Activated CD4-positive, alpha-beta T cell treated with anti-CD3 and anti-CD28 coated beads for 36 hours (primary cell): ENCODE data around the gene ID3. TPM values are rescaled to one million over a fixed set of nuclear protein-coding genes. Genes with fewer than 3 reads are reported as not detected.

Source experiments
- ATAC-seq: fragments of 200-7000 bp; cut with Tn5 transposase; one replicate; pipeline ENCODE4 v1.10.0; 2021; ENCODE audit warnings: mild to moderate bottlenecking, moderate library complexity
- CTCF ChIA-PET: fragments of 350-600 bp; sonication (Branson Sonifier 250); formaldehyde crosslinking; loops from one replicate; lab custom pipeline; 2021; ENCODE audit warnings: antibody characterized with exemption; lab: Charles Lee
- POLR2A ChIA-PET: fragments of 350-600 bp; sonication (Branson Sonifier 250); formaldehyde crosslinking; loops from one replicate; lab custom pipeline; 2021; ENCODE audit warnings: antibody characterized with exemption, inconsistent platforms; lab: Charles Lee
- DNase-seq: peaks from one replicate; pipeline ENCODE4 v3.0.0-alpha.2; 2020
- H3K27ac Mint-ChIP-seq: one replicate; pipeline ENCODE4 v1.8.0; 2021; ENCODE audit warnings: mixed read lengths
- H3K27me3 Mint-ChIP-seq: one replicate; pipeline ENCODE4 v1.8.0; 2021; ENCODE audit warnings: mixed read lengths
- H3K36me3 Mint-ChIP-seq: one replicate; pipeline ENCODE4 v1.8.0; 2021; ENCODE audit warnings: low read depth, mixed read lengths
- H3K4me1 Mint-ChIP-seq: one replicate; pipeline ENCODE4 v1.8.0; 2021; ENCODE audit warnings: mixed read lengths
- H3K4me3 Mint-ChIP-seq: one replicate; pipeline ENCODE4 v1.8.0; 2021; ENCODE audit warnings: mild to moderate bottlenecking, moderate library complexity, mixed read lengths
- H3K9me3 Mint-ChIP-seq: one replicate; pipeline ENCODE4 v1.8.0; 2021; ENCODE audit warnings: low read depth, mixed read lengths
- intact Hi-C, 2 experiments: fragments of 100-400 bp; cut with DNase I in 1 of 2; cut with micrococcal nuclease in 1 of 2; formaldehyde crosslinking; loops; one replicate each; pipeline versions ENCODE4 v1.14.2 to v1.15.1; 2022 to 2024; cut with DNase I, micrococcal nuclease
- total RNA-seq, 2 experiments: library from RNA; stranded (reverse); gene quantifications; one replicate each; pipeline ENCODE4 v1.2.3, GENCODE V29; 2021

Gene ID3
- total RNA-seq, 2 experiments from 2014 or later = 42.6 to 43.9 TPM

DNA sequence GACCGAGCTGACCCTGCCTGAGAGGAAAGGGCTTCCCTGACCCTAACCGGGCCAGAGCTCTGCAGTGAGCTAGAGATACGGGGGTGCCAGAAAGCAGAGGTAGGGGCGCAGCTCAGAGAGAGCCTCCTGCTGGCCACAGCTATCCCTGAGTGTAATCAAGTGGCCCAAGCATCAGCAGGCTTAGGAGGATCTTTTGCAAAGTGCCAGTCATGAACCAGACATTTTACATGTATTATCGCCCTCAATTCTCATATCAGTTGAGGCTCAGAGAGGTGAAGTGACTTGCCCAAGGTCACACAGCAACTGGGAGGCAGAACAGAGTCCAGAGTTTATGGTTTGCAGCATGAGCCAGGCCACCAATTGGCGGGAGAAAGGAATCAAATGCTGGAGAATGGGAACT lies 7.0 kb upstream of the ID3 start:
- intact Hi-C loops = no loop called here
- no peak overlapping the region for H3K27ac Mint-ChIP-seq
- H3K27me3 Mint-ChIP-seq = peaks cover 13% of the 10 kb centered on the region
- no peak overlapping the region for H3K4me3 Mint-ChIP-seq
- ATAC-seq (no peak), DNase-seq (no peak)
- H3K36me3 Mint-ChIP-seq = peaks cover 2% of the 10 kb centered on the region
- ChIA-PET CTCF (interaction anchor here (1.8 to 3.4 kb wide), 3 partner anchors 9 to 71 kb away, joined by 5 to 13 read pairs (median 8); no protein-coding TSS in a partner anchor), POLR2A (no interaction called here)
- no peaks in the 10 kb centered on the region for H3K9me3 Mint-ChIP-seq
- H3K4me1 Mint-ChIP-seq = peaks cover 28% of the 10 kb centered on the region

DNA sequence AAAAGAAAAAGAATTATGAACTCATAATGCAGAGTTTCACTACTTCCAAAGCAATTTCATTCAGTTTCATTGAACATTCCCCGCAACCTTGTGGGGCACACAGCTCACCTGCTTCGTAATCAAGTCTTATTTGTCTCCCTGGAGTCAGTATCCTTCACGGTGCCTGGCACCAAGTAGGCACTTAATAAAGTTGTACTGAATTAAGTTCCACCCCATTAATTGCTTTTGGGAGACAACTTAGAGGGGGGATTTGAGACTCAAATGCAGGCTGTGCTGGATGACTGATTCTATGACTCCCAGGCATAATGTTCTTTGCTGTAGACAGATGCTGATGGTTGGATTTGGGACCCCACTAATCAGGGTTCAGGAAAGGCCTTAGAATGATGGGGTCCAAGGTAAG lies 6.5 kb upstream of the ID3 start:
- DNase-seq = no peak
- no peak for ATAC-seq
- intact Hi-C loops = no loop called here
- CTCF ChIA-PET = interaction anchor here (1.8 to 3.4 kb wide), 5 partner anchors 9 to 71 kb away, joined by 5 to 13 read pairs (median 8); no protein-coding TSS in a partner anchor
- H3K36me3 Mint-ChIP-seq = peaks cover 2% of the 10 kb centered on the region
- peaks cover 30% of the 10 kb centered on the region for H3K4me1 Mint-ChIP-seq
- H3K4me3 Mint-ChIP-seq = no peak overlapping the region
- no peaks in the 10 kb centered on the region for H3K9me3 Mint-ChIP-seq
- peaks cover 13% of the 10 kb centered on the region for H3K27me3 Mint-ChIP-seq
- no peak overlapping the region for H3K27ac Mint-ChIP-seq
- POLR2A ChIA-PET = no interaction called here

DNA sequence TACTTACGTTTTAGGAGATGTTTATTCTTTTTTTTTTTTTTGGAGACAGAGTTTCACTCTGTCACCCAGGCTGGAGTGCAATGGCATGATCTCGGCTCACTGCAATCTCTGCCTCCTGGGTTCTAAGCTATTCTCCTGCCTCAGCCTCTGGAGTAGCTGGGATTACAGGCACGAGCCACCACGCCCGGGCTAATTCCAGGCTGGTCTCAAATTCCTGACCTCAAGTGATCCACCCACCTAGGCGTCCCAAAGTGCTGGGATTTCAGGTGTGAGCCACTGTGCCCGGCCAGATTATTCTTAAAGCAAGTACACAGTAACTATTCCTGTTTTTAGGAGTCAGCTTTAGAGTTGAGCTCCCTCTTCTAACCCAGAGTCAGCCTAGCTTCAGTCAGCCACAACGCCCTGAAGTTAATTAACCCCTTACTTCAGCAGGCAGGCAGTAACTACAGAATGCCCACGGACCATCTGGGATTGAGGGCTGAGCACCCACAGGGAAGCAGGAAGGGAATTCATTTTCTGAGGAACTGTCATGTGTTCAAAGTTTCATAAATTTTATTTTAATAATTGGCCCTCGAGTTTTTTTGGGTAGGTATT lies 5.3 kb upstream of the ID3 start:
- no peak overlapping the region for H3K27ac Mint-ChIP-seq
- ATAC-seq (no peak), DNase-seq (no peak)
- no peaks in the 10 kb centered on the region for H3K9me3 Mint-ChIP-seq
- ChIA-PET POLR2A (no interaction called here), CTCF (interaction anchor here (0.6 to 3.4 kb wide), 9 partner anchors 9 to 166 kb away, joined by 3 to 13 read pairs (median 5); no protein-coding TSS in a partner anchor)
- intact Hi-C loops = no loop called here
- H3K27me3 Mint-ChIP-seq = peaks cover 16% of the 10 kb centered on the region
- peaks cover 2% of the 10 kb centered on the region for H3K36me3 Mint-ChIP-seq
- no peak overlapping the region for H3K4me3 Mint-ChIP-seq
- H3K4me1 Mint-ChIP-seq = peaks cover 40% of the 10 kb centered on the region

DNA sequence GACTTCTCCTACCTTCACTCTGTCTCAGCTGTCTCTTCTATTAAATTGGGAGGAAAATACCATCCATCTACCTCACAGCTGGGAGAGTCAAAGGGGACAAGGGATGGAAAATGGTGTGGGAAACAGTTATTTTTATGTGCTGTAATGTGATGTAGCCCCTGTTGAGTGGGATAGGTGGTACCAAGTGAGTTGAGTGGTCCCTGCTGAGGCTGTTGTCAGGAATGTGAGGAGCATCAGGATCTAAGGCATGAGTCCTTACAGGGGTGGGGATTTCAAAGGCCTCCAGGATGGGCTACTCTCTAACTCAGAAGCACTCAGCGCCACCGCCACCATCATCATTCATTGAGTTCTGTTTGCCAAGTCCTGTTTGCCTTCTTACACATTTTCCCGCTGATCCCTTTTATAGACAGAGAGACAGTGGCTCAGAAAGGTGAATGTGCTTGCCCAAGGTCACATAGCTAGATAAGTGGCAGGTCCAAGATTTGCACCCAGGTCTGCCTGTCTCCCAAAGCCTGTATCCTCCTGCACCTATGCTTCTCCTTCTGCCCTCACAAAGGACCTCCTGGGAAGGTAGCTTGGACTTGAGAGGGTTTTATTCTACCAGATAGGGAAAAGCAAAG lies 4.6 kb upstream of the ID3 start:
- H3K27me3 Mint-ChIP-seq = peaks cover 14% of the 10 kb centered on the region
- H3K9me3 Mint-ChIP-seq = no peaks in the 10 kb centered on the region
- ChIA-PET POLR2A (no interaction called here), CTCF (interaction anchor here (0.9 to 3.4 kb wide), 8 partner anchors 8 to 73 kb away, joined by 3 to 13 read pairs (median 6); no protein-coding TSS in a partner anchor)
- ATAC-seq (no peak), DNase-seq (no peak)
- H3K4me1 Mint-ChIP-seq = peaks cover 42% of the 10 kb centered on the region
- H3K27ac Mint-ChIP-seq = no peak overlapping the region
- intact Hi-C loops = no loop called here
- H3K36me3 Mint-ChIP-seq = peaks cover 2% of the 10 kb centered on the region
- no peak overlapping the region for H3K4me3 Mint-ChIP-seq

DNA sequence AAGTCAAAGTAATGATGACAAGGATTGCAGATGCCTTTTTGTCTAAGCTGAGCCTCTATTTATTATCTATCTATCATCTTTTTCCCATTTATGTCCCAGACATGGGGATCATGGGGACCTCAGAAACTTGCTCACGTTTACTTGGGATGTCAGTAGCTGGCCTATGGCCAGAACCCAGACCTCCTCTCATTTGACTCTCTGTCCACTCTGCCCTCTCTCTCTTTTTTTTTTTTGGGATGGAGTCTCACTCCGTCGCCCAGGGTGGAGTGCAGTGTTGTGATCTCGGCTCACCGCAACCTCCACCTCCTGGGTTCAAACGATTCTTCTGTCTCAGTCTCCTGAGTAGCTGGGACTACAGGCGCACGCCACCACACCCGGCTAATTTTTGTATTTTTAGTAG lies 3.7 kb upstream of the ID3 start:
- H3K27me3 Mint-ChIP-seq = peaks cover 9% of the 10 kb centered on the region
- no peak overlapping the region for H3K4me3 Mint-ChIP-seq
- no peak overlapping the region for H3K27ac Mint-ChIP-seq
- no peaks in the 10 kb centered on the region for H3K9me3 Mint-ChIP-seq
- ATAC-seq = no peak
- H3K36me3 Mint-ChIP-seq = peaks cover 9% of the 10 kb centered on the region
- no peak for DNase-seq
- ChIA-PET CTCF (interaction anchor here (1.4 to 3.4 kb wide), 2 partner anchors 18 to 74 kb away, joined by 4 to 13 read pairs; no protein-coding TSS in a partner anchor), POLR2A (no interaction called here)
- peaks cover 37% of the 10 kb centered on the region for H3K4me1 Mint-ChIP-seq
- intact Hi-C loops = no loop called here

DNA sequence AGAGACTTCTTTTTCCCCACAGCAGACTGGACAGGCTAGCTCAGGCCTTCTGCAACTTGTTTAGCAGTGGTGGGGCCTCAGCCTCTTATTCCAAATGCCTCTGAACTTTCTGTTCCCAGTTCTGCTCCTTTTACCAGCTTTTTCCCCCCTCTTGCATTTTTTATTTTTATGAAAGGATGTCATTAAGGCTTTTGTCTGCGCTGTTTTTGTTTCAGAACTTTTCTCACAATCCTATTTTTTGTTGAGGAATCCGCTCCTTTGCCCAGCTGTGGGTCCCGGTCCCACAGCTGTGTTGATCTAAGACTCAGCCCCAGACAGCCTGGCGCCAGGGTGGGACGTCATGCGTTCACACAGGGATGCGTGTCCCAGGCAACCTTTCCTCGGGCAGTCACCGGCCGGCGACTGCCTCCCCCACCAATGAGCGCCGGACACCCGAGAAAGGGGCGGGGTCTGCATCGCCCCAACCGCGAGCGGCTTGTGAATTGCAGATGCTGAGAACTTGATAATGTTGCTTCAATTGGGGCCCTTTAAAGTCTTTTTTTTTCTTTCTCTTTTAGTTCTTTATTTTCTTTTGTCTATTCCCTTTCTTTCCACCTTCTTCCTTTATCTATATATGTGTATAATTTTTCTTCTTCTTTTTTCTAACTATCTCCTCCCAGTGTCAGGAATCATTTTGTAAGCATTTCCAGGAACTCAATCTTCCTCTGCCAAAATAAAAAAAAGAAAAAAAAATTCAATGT lies 3.0 kb upstream of the ID3 start:
- Mint-ChIP-seq H3K4me1 (peaks cover 39% of the 10 kb centered on the region), H3K27me3 (peaks cover 7% of the 10 kb centered on the region), H3K4me3 (no peak overlapping the region), H3K27ac (no peak overlapping the region), H3K9me3 (no peaks in the 10 kb centered on the region), H3K36me3 (peaks cover 12% of the 10 kb centered on the region)
- ATAC-seq = no peak
- intact Hi-C loops = no loop called here
- POLR2A ChIA-PET = no interaction called here
- DNase-seq = peak; percentile 56
- CTCF ChIA-PET = interaction anchor here (0.6 to 1.4 kb wide), 2 partner anchors 14 to 84 kb away, joined by 3 read pairs; no protein-coding TSS in a partner anchor

DNA sequence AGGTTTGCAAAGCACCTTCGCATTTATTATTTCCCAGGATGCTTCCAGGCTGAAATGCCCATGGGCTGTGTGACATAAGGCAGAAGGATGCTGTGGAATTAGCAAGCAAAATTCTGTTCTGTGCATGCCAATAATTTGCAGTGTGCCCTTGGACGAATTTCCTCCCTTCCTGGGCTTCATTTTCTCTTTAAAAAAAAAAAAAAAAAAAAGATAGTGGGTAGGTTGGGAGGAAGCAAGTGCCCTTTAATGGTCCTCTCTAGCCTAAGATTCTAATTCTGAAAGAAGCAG lies 2.5 kb upstream of the ID3 start:
- Mint-ChIP-seq H3K9me3 (no peaks in the 10 kb centered on the region), H3K27ac (no peak overlapping the region), H3K4me3 (no peak overlapping the region), H3K36me3 (peaks cover 17% of the 10 kb centered on the region), H3K27me3 (peaks cover 5% of the 10 kb centered on the region), H3K4me1 (peaks cover 42% of the 10 kb centered on the region)
- DNase-seq (no peak), ATAC-seq (no peak)
- CTCF ChIA-PET = interaction anchor here (0.6 to 1.4 kb wide), 3 partner anchors 13 to 106 kb away, joined by 3 read pairs; no protein-coding TSS in a partner anchor
- POLR2A ChIA-PET = no interaction called here
- intact Hi-C loops = loop anchor here in 1 of 2 experiments (2.0 kb wide), 1 partner anchor 15 kb away; no protein-coding TSS in a partner anchor

DNA sequence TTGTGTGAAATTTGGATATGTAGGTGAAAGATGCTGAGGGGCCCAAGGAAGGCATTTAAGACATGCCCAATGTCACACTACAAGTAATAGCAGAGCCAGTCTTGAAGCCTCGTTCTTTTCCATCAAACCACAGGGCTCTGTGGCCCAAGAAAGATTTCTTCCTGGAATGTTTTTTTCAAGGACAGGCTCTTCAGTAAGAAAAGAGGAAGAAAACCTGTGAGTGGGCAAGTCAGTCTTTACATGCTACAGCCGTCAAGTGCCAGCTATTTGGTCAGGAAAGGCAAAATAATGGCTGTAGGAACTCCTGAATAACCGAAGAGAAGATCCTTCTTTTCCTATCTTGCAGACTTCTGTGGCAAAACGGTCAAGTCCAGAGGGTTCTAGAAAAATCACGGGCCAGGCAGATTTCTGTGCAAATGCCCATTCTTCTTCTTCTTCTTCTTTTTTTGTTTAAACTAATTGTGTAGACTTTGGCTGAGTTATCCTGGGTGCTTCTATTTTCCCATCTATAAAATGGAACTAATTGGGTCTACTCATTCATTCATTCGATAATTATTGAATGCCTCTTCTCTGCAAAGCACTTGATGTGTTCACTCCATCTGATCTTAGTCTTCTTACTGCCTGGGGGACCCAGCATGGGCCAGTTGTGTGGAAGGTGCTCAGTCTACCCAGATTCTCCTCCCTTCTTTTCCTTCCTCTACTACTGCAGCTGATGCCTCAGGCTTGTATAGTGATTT lies 1.9 kb upstream of the ID3 start:
- ChIA-PET CTCF (interaction anchor here (0.6 to 1.4 kb wide), 3 partner anchors 13 to 106 kb away, joined by 3 read pairs; no protein-coding TSS in a partner anchor), POLR2A (no interaction called here)
- peaks cover 48% of the 10 kb centered on the region for H3K4me1 Mint-ChIP-seq
- H3K4me3 Mint-ChIP-seq = no peak overlapping the region
- DNase-seq (no peak), ATAC-seq (no peak)
- H3K27me3 Mint-ChIP-seq = peaks cover 5% of the 10 kb centered on the region
- H3K36me3 Mint-ChIP-seq = peaks cover 21% of the 10 kb centered on the region
- H3K27ac Mint-ChIP-seq = no peak overlapping the region
- H3K9me3 Mint-ChIP-seq = no peaks in the 10 kb centered on the region
- intact Hi-C loops = loop anchor here in 1 of 2 experiments (2.0 kb wide), 1 partner anchor 16 kb away; no protein-coding TSS in a partner anchor

DNA sequence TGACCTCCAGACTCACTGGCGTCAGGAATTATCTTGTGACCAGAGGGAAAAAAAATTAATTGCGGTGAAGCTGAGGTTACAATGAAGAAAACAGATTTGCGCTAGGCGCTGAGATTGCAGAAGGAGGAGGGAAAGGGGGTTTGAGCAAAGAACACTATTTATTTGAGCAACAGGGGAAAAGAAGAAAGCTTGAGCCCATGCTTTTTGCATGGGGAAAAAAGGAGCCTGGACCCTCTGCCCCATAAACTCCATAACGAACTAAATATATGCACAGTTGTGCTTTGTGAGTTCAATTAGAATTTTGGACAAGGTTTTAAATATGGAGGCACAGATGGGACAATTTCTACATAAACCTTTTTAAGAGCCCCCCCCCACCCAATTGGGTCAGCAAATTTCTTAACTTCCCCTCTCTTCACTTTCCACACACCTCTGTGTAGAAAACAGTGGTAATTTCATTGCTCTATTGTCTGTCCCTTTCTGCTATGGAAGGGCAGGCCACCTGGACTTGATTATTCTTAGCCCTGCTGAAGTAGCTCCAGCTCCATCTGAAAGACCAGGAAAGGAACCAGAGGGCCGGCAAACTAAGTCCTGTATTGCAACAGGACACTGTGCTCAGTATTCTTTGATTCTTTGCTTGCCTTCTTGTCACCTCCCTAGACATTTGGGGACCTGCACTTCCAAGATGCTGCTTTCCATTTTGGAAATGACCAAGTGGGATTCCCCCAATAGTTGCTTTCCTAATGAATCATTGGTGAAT lies 862 bp upstream of the ID3 start:
- CTCF ChIA-PET = interaction anchor here (0.5 to 21.5 kb wide), 7 partner anchors 12 to 1199 kb away, joined by 3 to 678 read pairs (median 4); no protein-coding TSS in a partner anchor
- intact Hi-C loops = loop anchor here (1.0 to 5.0 kb wide), 9 partner anchors 17 to 397 kb away; partner anchors contain the start of genes ASAP3 (in 1 of the 2), E2F2 (in 1 of the 2), ELOA (in 1 of the 2) and PNRC2 (in 1 of the 2)
- ATAC-seq (no peak), DNase-seq (no peak)
- Mint-ChIP-seq H3K4me1 (peaks cover 58% of the 10 kb centered on the region), H3K27ac (peak overlapping the region; percentile 79), H3K27me3 (peaks cover 5% of the 10 kb centered on the region), H3K36me3 (peaks cover 23% of the 10 kb centered on the region), H3K9me3 (no peaks in the 10 kb centered on the region), H3K4me3 (peak overlapping the region; percentile 94)
- POLR2A ChIA-PET = interaction anchor here (0.6 to 1.5 kb wide), 5 partner anchors 14 to 390 kb away, joined by 3 to 7 read pairs (median 4); no protein-coding TSS in a partner anchor

DNA sequence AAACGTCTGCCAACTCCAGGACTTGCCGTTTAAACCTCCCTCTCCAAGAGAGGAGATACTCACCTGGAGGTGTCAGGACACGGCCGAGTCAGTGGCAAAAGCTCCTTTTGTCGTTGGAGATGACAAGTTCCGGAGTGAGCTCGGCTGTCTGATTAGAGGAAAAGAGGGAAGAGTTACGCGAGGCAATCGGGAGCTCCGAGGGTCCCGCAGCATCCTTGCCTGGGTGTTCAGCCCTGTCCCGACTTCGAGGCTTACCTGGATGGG lies 497 bp downstream of the ID3 start:
- DNase-seq = peak; percentile 45
- Mint-ChIP-seq H3K36me3 (peaks cover 23% of the 10 kb centered on the region), H3K9me3 (no peaks in the 10 kb centered on the region), H3K4me3 (peak overlapping the region; percentile 94), H3K4me1 (peaks cover 64% of the 10 kb centered on the region), H3K27me3 (peaks cover 5% of the 10 kb centered on the region), H3K27ac (peak overlapping the region; percentile 79)
- ATAC-seq = no peak
- ChIA-PET CTCF (interaction anchor here (0.6 to 21.5 kb wide), 15 partner anchors 13 to 241 kb away, joined by 3 to 678 read pairs (median 4); no protein-coding TSS in a partner anchor), POLR2A (interaction anchor here (0.8 to 1.5 kb wide), 4 partner anchors 19 to 76 kb away, joined by 3 to 7 read pairs (median 4); no protein-coding TSS in a partner anchor)
- intact Hi-C loops = loop anchor here (1.0 to 5.0 kb wide), 8 partner anchors 18 to 398 kb away; partner anchors contain the start of genes ASAP3 (in 1 of the 2), E2F2 (in 1 of the 2), ELOA (in 1 of the 2) and PNRC2 (in 1 of the 2)
